HepG2 (cell line): ENCODE data around the gene CHD9. TPM values are rescaled to one million over a fixed set of nuclear protein-coding genes. Genes with fewer than 3 reads are reported as not detected.

Experiments
- ATAC-seq: fragments of 200-7000 bp; cut with Tn5 transposase; 3 replicates; pipeline ENCODE4 v1.9.1; 2020; ENCODE audit warnings: mild to moderate bottlenecking, moderate library complexity
- BruUV-seq: library from RNA; stranded (reverse); fragments of 400-500 nt; replicated peaks from 2 replicates; lab custom pipeline; 2021; lab: Mats Ljungman, UMichigan
- CTCF ChIA-PET: fragments of 300-600 bp; formaldehyde crosslinking; extraction: SDS; loops from one replicate; lab custom pipeline; 2021; ENCODE audit warnings: low total read pairs, inconsistent platforms, low intra/inter-chr PET ratio; lab: Yijun Ruan, JAX
- POLR2A ChIA-PET: fragments of 350-600 bp; sonication (Branson Sonifier 250); formaldehyde crosslinking; loops from one replicate; lab custom pipeline; 2020; ENCODE audit warnings: antibody characterized with exemption, inconsistent platforms; lab: Yijun Ruan, JAX
- DNase-seq: peaks from one replicate; pipeline ENCODE4 v3.0.0-alpha.2; 2015; ENCODE audit warnings: low spot score
- FAIRE-seq: peaks from 3 replicates; lab custom pipeline; 2011; peaks lifted over from hg19 to GRCh38; lab: Jason Lieb, UNC
- H2AFZ ChIP-seq: one replicate; pipeline ENCODE4 v1.6.1; 2011; ENCODE audit warnings: low read length, inconsistent platforms
- H3K27ac ChIP-seq: fragments of 300-600 bp; 3 replicates; pipeline ENCODE4 v1.8.0; 2011; ENCODE audit warnings: mixed run types, mild to moderate bottlenecking, mixed read lengths, low read length, inconsistent platforms; ENCODE audit not compliant: insufficient read depth; ENCODE audit errors: extremely low read length
- H3K27me3 ChIP-seq, 2 experiments: fragments of 200-600 bp in 1 of 2; 2 replicates in 1 of 2; 3 replicates in 1 of 2; pipeline versions ENCODE4 v1.6.0 to v1.8.0; 2011; ENCODE audit warnings: low read length in 2 of 2, mild to moderate bottlenecking in 2 of 2, moderate library complexity in 2 of 2, inconsistent platforms in 1 of 2; ENCODE audit not compliant: insufficient read depth in 2 of 2, control insufficient read depth in 1 of 2
- H3K36me3 ChIP-seq, 2 experiments: fragments of 200-600 bp in 1 of 2; replicated peaks in 1 of 2; 2 replicates in 1 of 2; 3 replicates in 1 of 2; pipeline versions ENCODE4 v1.5.1 to v1.8.0; 2011; ENCODE audit warnings: low read length in 2 of 2, inconsistent platforms in 1 of 2; ENCODE audit not compliant: insufficient read depth in 2 of 2, control insufficient read depth in 1 of 2
- H3K4me1 ChIP-seq: 2 replicates; pipeline ENCODE4 v1.5.1; 2012; ENCODE audit warnings: low read length, inconsistent platforms; ENCODE audit not compliant: insufficient read depth
- H3K4me2 ChIP-seq: 2 replicates; pipeline ENCODE4 v1.6.0; 2011; ENCODE audit warnings: low read depth, low read length, inconsistent platforms
- H3K4me3 ChIP-seq, 3 experiments: fragments of 200-600 bp in 1 of 3; sonication (generic), shearing (Covaris generic) in 1 of 3; replicated peaks in 1 of 3; 2 replicates each; pipeline ENCODE4 v1.5.1; 2011 to 2016; ENCODE audit warnings: low read length in 3 of 3, inconsistent platforms in 2 of 3, low read depth in 2 of 3, mild to moderate bottlenecking in 2 of 3, control low read depth in 1 of 3, mixed read lengths in 1 of 3; ENCODE audit not compliant: insufficient read depth in 1 of 3
- H3K79me2 ChIP-seq: one replicate; pipeline ENCODE4 v1.6.1; 2011; ENCODE audit warnings: low read length, inconsistent platforms; ENCODE audit not compliant: insufficient read depth
- H3K9ac ChIP-seq: 2 replicates; pipeline ENCODE4 v1.6.0; 2011; ENCODE audit warnings: mild to moderate bottlenecking, low read depth, low read length, inconsistent platforms; ENCODE audit not compliant: insufficient read depth
- H3K9me3 ChIP-seq: 2 replicates; pipeline ENCODE4 v1.5.1; 2012; ENCODE audit warnings: mild to moderate bottlenecking, low read length
- H4K20me1 ChIP-seq: 2 replicates; pipeline ENCODE4 v1.6.0; 2011; ENCODE audit warnings: inconsistent platforms, mild to moderate bottlenecking, low read length, moderate library complexity; ENCODE audit not compliant: insufficient read depth
- CCAR2 ChIP-seq: fragments of 200-400 bp; formaldehyde crosslinking; optimal IDR thresholded peaks from 2 replicates; pipeline ENCODE3; 2018; ENCODE audit warnings: low read depth, mild to moderate bottlenecking, low read length, moderate library complexity
- CHCHD3 ChIP-seq: sonication (generic); formaldehyde crosslinking; IDR thresholded peaks from 2 replicates; pipeline ENCODE4 v1.8.0; 2022; ENCODE audit warnings: mild to moderate bottlenecking, missing genetic modification reagents, moderate library complexity
- DNMT1 ChIP-seq: sonication (generic); formaldehyde crosslinking; IDR thresholded peaks from 2 replicates; pipeline ENCODE4 v1.5.1; 2020; ENCODE audit warnings: mild to moderate bottlenecking, missing genetic modification reagents
- DPF2 ChIP-seq: sonication (generic); formaldehyde crosslinking; IDR thresholded peaks from 2 replicates; pipeline ENCODE4 v1.4.0; 2020; ENCODE audit warnings: mild to moderate bottlenecking, low read depth, missing genetic modification reagents, borderline replicate concordance
- ELF1 ChIP-seq: sonication (generic); formaldehyde crosslinking; IDR thresholded peaks from 2 replicates; pipeline ENCODE4 v1.4.0; 2020; ENCODE audit warnings: missing genetic modification reagents
- GTF2F1 ChIP-seq: fragments of 150-350 bp; IDR thresholded peaks from 2 replicates; pipeline ENCODE4 v1.6.1; 2014; ENCODE audit warnings: low read length
- KAT8 ChIP-seq: IDR thresholded peaks from 2 replicates; pipeline ENCODE4 v1.6.1; 2016; ENCODE audit warnings: missing genetic modification reagents, missing compliant biosample characterization
- MLLT10 ChIP-seq: sonication (generic); formaldehyde crosslinking; IDR thresholded peaks from 2 replicates; pipeline ENCODE4 v1.4.0; 2020; ENCODE audit warnings: missing genetic modification reagents
- REL ChIP-seq: sonication (generic); formaldehyde crosslinking; conservative IDR thresholded peaks from 2 replicates; pipeline ENCODE4 v1.8.0; 2022; ENCODE audit warnings: mild to moderate bottlenecking, missing genetic modification reagents, moderate library complexity
- RERE ChIP-seq: IDR thresholded peaks from 2 replicates; pipeline ENCODE4 v1.6.1; 2016; ENCODE audit warnings: low read depth, missing genetic modification reagents, missing compliant biosample characterization
- ZNF513 ChIP-seq: sonication (generic); formaldehyde crosslinking; conservative IDR thresholded peaks from 2 replicates; pipeline ENCODE4 v1.5.0; 2020; ENCODE audit warnings: missing genetic modification reagents
- ZNF749 ChIP-seq: sonication (generic); formaldehyde crosslinking; IDR thresholded peaks from 2 replicates; pipeline ENCODE4 v1.8.0; 2022; ENCODE audit warnings: mild to moderate bottlenecking, missing genetic modification reagents, moderate library complexity, borderline replicate concordance
- ZNF775 ChIP-seq: sonication (generic); formaldehyde crosslinking; IDR thresholded peaks from 2 replicates; pipeline ENCODE4 v1.4.0; 2020; ENCODE audit warnings: missing genetic modification reagents, mild to moderate bottlenecking, moderate library complexity, borderline replicate concordance
- ZNF83 ChIP-seq: sonication (generic); formaldehyde crosslinking; IDR thresholded peaks from 2 replicates; pipeline ENCODE4 v1.4.0; 2020; ENCODE audit warnings: missing genetic modification reagents, mild to moderate bottlenecking, borderline replicate concordance
- ZNF878 ChIP-seq: sonication (generic); formaldehyde crosslinking; IDR thresholded peaks from 2 replicates; pipeline ENCODE4 v1.8.1; 2023; ENCODE audit warnings: mild to moderate bottlenecking, missing genetic modification reagents, moderate library complexity
- ZSCAN12 ChIP-seq: sonication (generic); formaldehyde crosslinking; IDR thresholded peaks from 2 replicates; pipeline ENCODE4 v1.9.0; 2021; ENCODE audit warnings: mild to moderate bottlenecking, missing genetic modification reagents
- WGBS: methylation state at CpG from one replicate; pipeline ENCODE4 v1.1.6; 2017; ENCODE audit warnings: low lambda C conversion rate; 5-methylcytosine and 5-hydroxymethylcytosine counted together
- in situ Hi-C: cut with HindIII; loops from 2 replicates; pipeline ENCODE4 v1.10.0; 2017; ENCODE audit warnings: low pct_unique_long_range_greater_than_20kb; ENCODE audit not compliant: extremely low pct_ligation_motif_present
- intact Hi-C: fragments of 100-400 bp; cut with micrococcal nuclease; formaldehyde crosslinking; loops from one replicate; pipeline ENCODE4 v1.10.0; 2022; ENCODE audit not compliant: unreplicated experiment
- polyA plus RNA-seq, 8 experiments: library from polyadenylated mRNA; depleted of rRNA in 3 of 8; stranded (reverse) in 7 of 8; unstranded in 1 of 8; fragments of >200 nt; fragmentation: Illumina TruSeq in 4 of 8; extraction: Trizol in 4 of 8; gene quantifications; 2 replicates each; pipeline versions ENCODE4 v1.2.1 to v1.2.3, GENCODE V29; 2011 to 2016; ENCODE audit warnings: low read depth in 4 of 8, missing spikeins in 1 of 8, mixed read lengths in 1 of 8; ENCODE audit not compliant: insufficient read depth in 1 of 8
- total RNA-seq, 5 experiments: library from RNA; depleted of rRNA; stranded (reverse); fragments of >200 nt; fragmentation: Illumina TruSeq; extraction: Trizol; gene quantifications; 2 replicates each; pipeline ENCODE4 v1.2.3, GENCODE V29; 2016; ENCODE audit warnings: low read depth in 1 of 5

CHD9 gene
- total and polyA plus RNA-seq, 2 of the 13 experiments (the other 11 are each of a cell fraction or from before 2014, with no cell fraction given), result 23.4 to 27.7 TPM

- peak; percentile 96 for TF ChIP-seq ZNF749
- peak; percentile 92; the same call in 1 of the 2 replicates for TF ChIP-seq CHCHD3 (CRISPR knock-in tag)
- no peak for TF ChIP-seq MLLT10 (CRISPR knock-in tag)
These were observed at the start of gene CHD9 (continued) for GRCh38 chr16:53054670-53055485.

- Histone ChIP-seq H3K4me2 (no peak overlapping the region), H4K20me1 (no peaks in the 10 kb centered on the region), H3K9ac (no peak overlapping the region), H3K36me3 (no peaks in the 10 kb centered on the region), H3K4me3 (no peak overlapping the region), H3K27ac (no peak overlapping the region), H3K4me1 (no peaks in the 10 kb centered on the region), H3K27me3 (no peaks in the 10 kb centered on the region), H3K79me2 (no peaks in the 10 kb centered on the region), H2AFZ (no peak overlapping the region), H3K9me3 (no peaks in the 10 kb centered on the region)
- WGBS, result 41% methylated on average over 1 of the region's 1 CpG
- ChIA-PET POLR2A (no interaction called here), CTCF (no interaction called here)
- DNase-seq, result no peak
- ATAC-seq, result peak; percentile 61
- intact Hi-C loops (no loop called here), in situ Hi-C loops (no loop called here)
- BruUV-seq, result no TSS peak
- FAIRE-seq, result peak; percentile 4
- TF ChIP-seq DPF2 (CRISPR knock-in tag), result no peak
- TF ChIP-seq ZNF83 (CRISPR knock-in tag), result no peak
- no peak for TF ChIP-seq DNMT1
- TF ChIP-seq ZNF513 (CRISPR knock-in tag), result no peak
- no peak for TF ChIP-seq CCAR2
- no peak for TF ChIP-seq ZNF775
- TF ChIP-seq ZSCAN12 (CRISPR knock-in tag), result no peak
- TF ChIP-seq RERE (CRISPR knock-in tag), result no peak
- no peak for TF ChIP-seq KAT8 (CRISPR knock-in tag)
- TF ChIP-seq GTF2F1, result no peak
- TF ChIP-seq REL, result no peak
- no peak for TF ChIP-seq ZNF878
- no peak for TF ChIP-seq ELF1 (CRISPR knock-in tag)
These were observed 47.7 kb upstream of the CHD9 start for GRCh38 chr16:53007095-53007494.
